Mesenchymal stem cell (in vitro differentiated cells and primary cell): Measurements from ENCODE around the gene CHORDC1.

Source experiments
- DNase-seq: peaks from one replicate; pipeline ENCODE4 v3.0.0-alpha.2; 2013
- H2AFZ ChIP-seq: one replicate; pipeline ENCODE4 v1.6.1; 2013; ENCODE audit warnings: low read depth, mild to moderate bottlenecking, control low read depth, inconsistent platforms, low read length, moderate library complexity
- H2AK5ac ChIP-seq: 2 replicates; pipeline ENCODE4 v1.6.1; 2013; ENCODE audit warnings: low read length, moderate library complexity, mild to moderate bottlenecking, inconsistent platforms; ENCODE audit not compliant: severe bottlenecking
- H2BK120ac ChIP-seq: one replicate; pipeline ENCODE4 v1.6.1; 2013; ENCODE audit warnings: low read depth, mild to moderate bottlenecking, inconsistent platforms, low read length, moderate library complexity
- H2BK12ac ChIP-seq, 2 experiments: one replicate each; pipeline ENCODE4 v1.6.1; 2013; ENCODE audit warnings: inconsistent platforms in 2 of 2, low read length in 2 of 2, mild to moderate bottlenecking in 2 of 2, moderate library complexity in 2 of 2, control low read depth in 1 of 2
- H2BK15ac ChIP-seq: one replicate; pipeline ENCODE4 v1.6.1; 2013; ENCODE audit warnings: mild to moderate bottlenecking, low read depth, inconsistent platforms; ENCODE audit not compliant: poor library complexity, severe bottlenecking
- H2BK5ac ChIP-seq: 2 replicates; pipeline ENCODE4 v1.6.1; 2013; ENCODE audit warnings: low read depth, mild to moderate bottlenecking, low read length, control low read depth, inconsistent platforms; ENCODE audit not compliant: poor library complexity, severe bottlenecking
- H3K14ac ChIP-seq, 2 experiments: one replicate each; pipeline ENCODE4 v1.6.1; 2013; ENCODE audit warnings: inconsistent platforms in 2 of 2, low read length in 2 of 2, control low read depth in 1 of 2, mild to moderate bottlenecking in 1 of 2, moderate library complexity in 1 of 2
- H3K18ac ChIP-seq, 2 experiments: one replicate each; pipeline ENCODE4 v1.6.1; 2013; ENCODE audit warnings: inconsistent platforms in 2 of 2, low read length in 2 of 2, control low read depth in 1 of 2, low read depth in 1 of 2, mild to moderate bottlenecking in 1 of 2
- H3K23ac ChIP-seq, 2 experiments: one replicate each; pipeline ENCODE4 v1.6.1; 2013; ENCODE audit warnings: inconsistent platforms in 2 of 2, low read length in 2 of 2, mild to moderate bottlenecking in 2 of 2, moderate library complexity in 2 of 2, control low read depth in 1 of 2
- H3K27ac ChIP-seq: 2 replicates; pipeline ENCODE4 v1.5.1; 2013; ENCODE audit warnings: mild to moderate bottlenecking, moderate library complexity, low read length, control low read depth, inconsistent platforms; ENCODE audit not compliant: poor library complexity, severe bottlenecking
- H3K27me3 ChIP-seq, 2 experiments: 2 replicates each; pipeline versions ENCODE4 v1.6.1 to v1.7.0; 2013; ENCODE audit warnings: low read length in 2 of 2, mild to moderate bottlenecking in 2 of 2, moderate library complexity in 2 of 2, control low read depth in 1 of 2, inconsistent platforms in 1 of 2; ENCODE audit not compliant: control insufficient read depth in 1 of 2, insufficient read depth in 1 of 2
- H3K36me3 ChIP-seq, 2 experiments: 2 replicates each; pipeline versions ENCODE4 v1.6.1 to v1.7.0; 2013; ENCODE audit warnings: low read length in 2 of 2, control low read depth in 1 of 2, inconsistent platforms in 1 of 2, low read depth in 1 of 2, mild to moderate bottlenecking in 1 of 2; ENCODE audit not compliant: insufficient read depth in 2 of 2, control insufficient read depth in 1 of 2
- H3K4ac ChIP-seq, 2 experiments: one replicate each; pipeline ENCODE4 v1.6.1; 2013; ENCODE audit warnings: inconsistent platforms in 2 of 2, low read length in 2 of 2, mild to moderate bottlenecking in 2 of 2, moderate library complexity in 2 of 2, control low read depth in 1 of 2, low read depth in 1 of 2
- H3K4me1 ChIP-seq: 2 replicates; pipeline ENCODE4 v1.6.1; 2013; ENCODE audit warnings: low read depth, low read length, control low read depth; ENCODE audit not compliant: control insufficient read depth, insufficient read depth
- H3K4me2 ChIP-seq: 2 replicates; pipeline ENCODE4 v1.6.1; 2013; ENCODE audit warnings: low read length, mild to moderate bottlenecking, inconsistent platforms; ENCODE audit not compliant: poor library complexity, severe bottlenecking
- H3K4me3 ChIP-seq, 2 experiments: 2 replicates each; pipeline versions ENCODE4 v1.5.1 to v1.7.0; 2013; ENCODE audit warnings: low read length in 2 of 2, mild to moderate bottlenecking in 2 of 2, control low read depth in 1 of 2, low read depth in 1 of 2; ENCODE audit not compliant: insufficient read depth in 1 of 2
- H3K79me1 ChIP-seq: replicated peaks from 2 replicates; pipeline ENCODE4 v1.6.1; 2013; ENCODE audit warnings: mild to moderate bottlenecking, control low read depth, low read length, inconsistent platforms; ENCODE audit not compliant: poor library complexity, severe bottlenecking
- H3K9ac ChIP-seq: 2 replicates; pipeline ENCODE4 v1.7.0; 2013; ENCODE audit warnings: mild to moderate bottlenecking, low read length, moderate library complexity
- H3K9me3 ChIP-seq: 2 replicates; pipeline ENCODE4 v1.7.0; 2013; ENCODE audit warnings: mild to moderate bottlenecking, low read length; ENCODE audit not compliant: control insufficient read depth
- H4K8ac ChIP-seq: one replicate; pipeline ENCODE4 v1.6.1; 2013; ENCODE audit warnings: inconsistent platforms, mild to moderate bottlenecking, low read length, moderate library complexity
- H4K91ac ChIP-seq: one replicate; pipeline ENCODE4 v1.6.1; 2013; ENCODE audit warnings: mild to moderate bottlenecking, low read length, inconsistent platforms
- WGBS: methylation state at CpG from one replicate; pipeline ENCODE4 v1.1.7; 2013; ENCODE audit warnings: mixed read lengths; 5-methylcytosine and 5-hydroxymethylcytosine counted together

CHORDC1 gene

DNA sequence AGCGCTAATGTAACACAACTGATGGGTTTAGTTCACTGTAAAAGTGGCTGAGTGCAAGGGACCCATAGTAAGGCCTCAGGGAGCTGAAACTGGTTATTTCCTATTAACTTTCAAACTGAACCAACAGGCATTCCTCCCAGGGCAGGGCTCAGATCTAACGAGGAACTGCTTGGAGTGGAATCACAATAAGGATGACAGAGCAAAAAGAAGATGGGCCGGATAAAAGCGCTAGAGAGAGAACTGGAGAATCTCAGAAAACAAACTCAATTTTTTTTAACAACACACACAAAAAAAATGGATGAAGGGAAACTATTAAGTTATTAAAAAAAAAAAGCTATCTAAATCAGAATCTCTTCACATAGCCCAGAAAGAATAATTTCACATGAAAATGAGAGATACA, 14.2 kb upstream of the CHORDC1 start:
- H2BK12ac ChIP-seq, result no peak overlapping the region
- no peaks in the 10 kb centered on the region for H3K27me3 ChIP-seq
- H4K91ac ChIP-seq, result no peak overlapping the region
- H2BK120ac ChIP-seq, result no peak overlapping the region
- no peak overlapping the region for H3K14ac ChIP-seq
- H4K8ac ChIP-seq, result no peak overlapping the region
- no peak overlapping the region for H2BK5ac ChIP-seq
- H3K27ac ChIP-seq, result no peak overlapping the region
- no peak overlapping the region for H2AK5ac ChIP-seq
- H3K4me3 ChIP-seq, result no peak overlapping the region
- no peak overlapping the region for H3K18ac ChIP-seq
- H3K23ac ChIP-seq, result no peak overlapping the region
- no peak overlapping the region for H3K4ac ChIP-seq
- no peaks in the 10 kb centered on the region for H3K79me1 ChIP-seq
- no peak overlapping the region for H3K4me2 ChIP-seq
- H3K4me1 ChIP-seq, result no peaks in the 10 kb centered on the region
- no peaks in the 10 kb centered on the region for H3K36me3 ChIP-seq
- 100% methylated on average over 1 of the region's 4 CpGs for WGBS
- H3K9ac ChIP-seq, result no peak overlapping the region
- H2BK15ac ChIP-seq, result no peak overlapping the region
- no peak overlapping the region for H2AFZ ChIP-seq
- no peaks in the 10 kb centered on the region for H3K9me3 ChIP-seq
- DNase-seq, result no peak

DNA sequence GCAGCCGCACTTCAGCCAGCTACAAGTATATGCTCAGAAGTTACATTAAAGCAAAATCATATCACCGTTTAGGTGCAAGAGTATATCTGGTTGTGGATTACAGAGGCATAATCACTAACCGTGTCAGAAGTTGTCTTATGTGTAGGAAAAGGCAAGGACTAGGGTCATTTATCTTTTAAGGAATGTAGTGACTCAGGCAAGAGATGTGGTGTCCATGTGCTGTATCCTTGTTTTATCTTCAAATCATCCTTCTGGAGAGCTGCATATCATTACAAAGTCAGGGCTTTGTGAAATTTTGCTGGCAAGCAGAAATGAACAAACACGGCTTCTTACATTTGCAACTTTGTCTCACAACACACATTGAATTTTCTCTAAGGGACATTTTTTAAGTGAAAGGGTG, 12.7 kb upstream of the CHORDC1 start:
- Histone ChIP-seq H3K4me3 (no peak overlapping the region), H3K27me3 (no peaks in the 10 kb centered on the region), H3K4me1 (no peaks in the 10 kb centered on the region), H3K27ac (no peak overlapping the region), H2AFZ (no peak overlapping the region), H3K4me2 (no peak overlapping the region), H3K36me3 (no peaks in the 10 kb centered on the region), H3K4ac (no peak overlapping the region), H2BK5ac (no peak overlapping the region), H2BK12ac (no peak overlapping the region), H2BK15ac (no peak overlapping the region), H3K9me3 (no peaks in the 10 kb centered on the region), H2BK120ac (no peak overlapping the region), H4K91ac (no peak overlapping the region), H3K18ac (no peak overlapping the region), H3K23ac (no peak overlapping the region), H4K8ac (no peak overlapping the region), H3K9ac (no peak overlapping the region), H3K14ac (no peak overlapping the region), H2AK5ac (no peak overlapping the region), H3K79me1 (no peaks in the 10 kb centered on the region)
- DNase-seq, result peak; percentile 13
- WGBS, result 63% methylated on average over 2 of the region's 4 CpGs

DNA sequence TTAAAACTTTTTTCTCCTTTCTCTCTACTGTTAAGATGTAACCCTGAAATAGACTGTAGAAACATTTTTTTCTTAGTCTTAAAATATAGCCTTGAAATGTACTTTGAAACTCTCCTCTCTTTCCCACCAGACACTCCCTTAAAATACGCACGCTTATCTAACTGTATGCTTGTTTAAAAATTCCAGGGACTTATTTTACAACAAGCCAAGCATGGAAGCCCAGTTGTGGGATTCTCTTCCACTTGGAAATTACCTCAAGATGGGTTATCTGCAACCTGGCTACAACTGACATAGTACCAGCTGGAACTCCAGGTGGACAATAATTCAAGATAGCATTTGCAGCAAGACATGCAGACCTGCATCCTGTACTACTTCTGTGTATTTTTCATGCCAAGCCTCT, 12.1 kb upstream of the CHORDC1 start:
- H4K91ac ChIP-seq, result no peak overlapping the region
- H3K23ac ChIP-seq, result no peak overlapping the region
- H3K79me1 ChIP-seq, result no peaks in the 10 kb centered on the region
- H3K18ac ChIP-seq, result no peak overlapping the region
- H3K27me3 ChIP-seq, result no peaks in the 10 kb centered on the region
- H3K9ac ChIP-seq, result no peak overlapping the region
- 91% methylated on average over 2 of the region's 2 CpGs for WGBS
- no peaks in the 10 kb centered on the region for H3K9me3 ChIP-seq
- no peak overlapping the region for H3K4me3 ChIP-seq
- no peak overlapping the region for H3K4me2 ChIP-seq
- no peak overlapping the region for H2BK5ac ChIP-seq
- no peak overlapping the region for H3K4ac ChIP-seq
- H2BK120ac ChIP-seq, result no peak overlapping the region
- no peak for DNase-seq
- H3K14ac ChIP-seq, result no peak overlapping the region
- H2BK15ac ChIP-seq, result no peak overlapping the region
- H2BK12ac ChIP-seq, result no peak overlapping the region
- H4K8ac ChIP-seq, result no peak overlapping the region
- H3K27ac ChIP-seq, result no peak overlapping the region
- no peaks in the 10 kb centered on the region for H3K36me3 ChIP-seq
- H2AFZ ChIP-seq, result no peak overlapping the region
- H2AK5ac ChIP-seq, result no peak overlapping the region
- no peaks in the 10 kb centered on the region for H3K4me1 ChIP-seq

DNA sequence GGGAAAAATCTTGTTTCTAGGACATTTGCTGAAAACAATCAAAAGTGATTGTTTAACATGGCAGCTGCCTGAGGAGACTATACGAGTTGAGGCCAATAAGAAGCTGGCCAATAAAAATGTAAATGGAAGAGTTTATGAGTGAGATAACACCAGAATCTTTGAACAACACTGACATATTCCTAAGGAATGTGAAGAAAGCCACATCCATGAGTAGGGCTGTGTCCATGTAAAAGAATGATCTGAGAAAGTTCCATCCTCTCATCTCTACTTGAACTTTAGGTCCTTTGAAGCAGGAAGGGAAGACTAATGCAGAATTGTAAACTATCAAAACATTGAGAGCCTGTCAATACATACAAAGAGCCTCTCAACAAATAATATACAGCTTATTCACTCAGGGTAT, 6.9 kb upstream of the CHORDC1 start:
- Histone ChIP-seq H2BK15ac (no peak overlapping the region), H3K14ac (no peak overlapping the region), H3K79me1 (no peaks in the 10 kb centered on the region), H2BK12ac (no peak overlapping the region), H3K4me1 (no peaks in the 10 kb centered on the region), H2BK120ac (no peak overlapping the region), H3K18ac (no peak overlapping the region), H3K36me3 (no peaks in the 10 kb centered on the region), H3K23ac (no peak overlapping the region), H3K27me3 (no peaks in the 10 kb centered on the region), H3K4ac (no peak overlapping the region), H4K91ac (no peak overlapping the region), H3K9me3 (no peaks in the 10 kb centered on the region), H2BK5ac (no peak overlapping the region), H4K8ac (no peak overlapping the region), H3K9ac (no peak overlapping the region), H2AFZ (no peak overlapping the region), H2AK5ac (no peak overlapping the region), H3K27ac (no peak overlapping the region), H3K4me3 (no peak overlapping the region), H3K4me2 (no peak overlapping the region)
- 43% methylated on average over 1 of the region's 1 CpG for WGBS
- DNase-seq, result peak; percentile 28
